Liver (tissue), 9 donors: ENCODE measurements around the gene ASPHD2. TPM values are rescaled to one million over a fixed set of nuclear protein-coding genes. Genes with fewer than 3 reads are reported as not detected.

Experiments
- DNase-seq: peaks from one replicate; pipeline ENCODE4 v3.0.0-alpha.2; 2017; ENCODE audit warnings: low spot score
- H3K27ac ChIP-seq, 2 donors: one replicate each; pipeline ENCODE4 v1.7.0; 2013; ENCODE audit warnings: inconsistent platforms in 2 of 2, low read length in 2 of 2, control low read depth in 1 of 2, low read depth in 1 of 2, mild to moderate bottlenecking in 1 of 2
- H3K27me3 ChIP-seq, 4 donors: one replicate each; pipeline versions ENCODE4 v1.6.1 to v1.7.0; 2013; ENCODE audit warnings: low read length in 3 of 4, inconsistent platforms in 1 of 4, mild to moderate bottlenecking in 1 of 4, moderate library complexity in 1 of 4; ENCODE audit not compliant: control insufficient read depth in 4 of 4, insufficient read depth in 4 of 4
- H3K36me3 ChIP-seq, 4 donors: one replicate each; pipeline versions ENCODE4 v1.6.1 to v1.7.0; 2013; ENCODE audit warnings: low read length in 3 of 4, mild to moderate bottlenecking in 3 of 4, low read depth in 1 of 4, moderate library complexity in 1 of 4; ENCODE audit not compliant: control insufficient read depth in 4 of 4, insufficient read depth in 3 of 4
- H3K4me1 ChIP-seq, 4 donors: one replicate each; pipeline versions ENCODE4 v1.6.1 to v1.7.0; 2013; ENCODE audit warnings: low read length in 3 of 4, mild to moderate bottlenecking in 3 of 4, moderate library complexity in 1 of 4; ENCODE audit not compliant: control insufficient read depth in 4 of 4, insufficient read depth in 4 of 4
- H3K4me3 ChIP-seq, 3 donors: one replicate each; pipeline versions ENCODE4 v1.6.1 to v1.7.0; 2013; ENCODE audit warnings: low read length in 3 of 3, control low read depth in 1 of 3, low read depth in 1 of 3, mild to moderate bottlenecking in 1 of 3
- H3K9ac ChIP-seq, 2 donors: one replicate each; pipeline ENCODE4 v1.7.0; 2013; ENCODE audit warnings: low read length in 2 of 2, mild to moderate bottlenecking in 2 of 2, moderate library complexity in 2 of 2, control low read depth in 1 of 2, low read depth in 1 of 2
- H3K9me3 ChIP-seq, 4 donors: one replicate each; pipeline versions ENCODE4 v1.6.1 to v1.7.0; 2013; ENCODE audit warnings: low read length in 3 of 4; ENCODE audit not compliant: control insufficient read depth in 4 of 4
- ATF3 ChIP-seq: IDR thresholded peaks from 2 replicates; pipeline ENCODE4 v1.6.1; 2016; ENCODE audit warnings: antibody characterized with exemption
- CTCF ChIP-seq: fragments of 150-350 bp; IDR thresholded peaks from 2 replicates; pipeline ENCODE4 v1.5.1; 2017; ENCODE audit warnings: improper control_type of control experiment, low read depth, low read length; ENCODE audit not compliant: missing input control
- EGR1 ChIP-seq, 2 donors: IDR thresholded peaks; 2 replicates each; pipeline ENCODE4 v1.6.1; 2016 to 2018; ENCODE audit warnings: antibody characterized with exemption in 2 of 2, low read depth in 2 of 2
- FOXA1 ChIP-seq: IDR thresholded peaks from 2 replicates; pipeline ENCODE4 v1.6.1; 2016; ENCODE audit warnings: antibody characterized with exemption
- FOXA2 ChIP-seq: IDR thresholded peaks from 2 replicates; pipeline ENCODE4 v1.6.1; 2016; ENCODE audit warnings: antibody characterized with exemption
- GABPA ChIP-seq, 2 donors: IDR thresholded peaks in 1 of 2; conservative IDR thresholded peaks in 1 of 2; 2 replicates each; pipeline ENCODE4 v1.6.1; 2016; ENCODE audit warnings: antibody characterized with exemption in 2 of 2, mild to moderate bottlenecking in 1 of 2, moderate library complexity in 1 of 2
- HNF4A ChIP-seq, 2 donors: conservative IDR thresholded peaks; 2 replicates each; pipeline ENCODE4 v1.6.1; 2016; ENCODE audit warnings: antibody characterized with exemption in 2 of 2, mild to moderate bottlenecking in 2 of 2
- HNF4G ChIP-seq: IDR thresholded peaks from 2 replicates; pipeline ENCODE4 v1.6.1; 2016; ENCODE audit warnings: antibody characterized with exemption
- JUND ChIP-seq, 2 donors: IDR thresholded peaks; 2 replicates each; pipeline ENCODE4 v1.6.1; 2016; ENCODE audit warnings: antibody characterized with exemption in 2 of 2
- MAX ChIP-seq: IDR thresholded peaks from 2 replicates; pipeline ENCODE4 v1.6.1; 2016; ENCODE audit warnings: antibody characterized with exemption
- NR2F2 ChIP-seq: IDR thresholded peaks from 2 replicates; pipeline ENCODE4 v1.6.1; 2016; ENCODE audit warnings: antibody characterized with exemption
- RAD21 ChIP-seq, 2 donors: IDR thresholded peaks; 2 replicates each; pipeline ENCODE4 v1.6.1; 2016; ENCODE audit warnings: antibody characterized with exemption in 2 of 2, mild to moderate bottlenecking in 2 of 2
- RXRA ChIP-seq, 2 donors: IDR thresholded peaks; 2 replicates each; pipeline ENCODE4 v1.6.1; 2017 to 2018; ENCODE audit warnings: antibody characterized with exemption in 2 of 2, mild to moderate bottlenecking in 1 of 2
- SP1 ChIP-seq: IDR thresholded peaks from 2 replicates; pipeline ENCODE4 v1.6.1; 2018; ENCODE audit warnings: antibody characterized with exemption, mild to moderate bottlenecking
- TAF1 ChIP-seq: conservative IDR thresholded peaks from 2 replicates; pipeline ENCODE4 v1.6.1; 2016; ENCODE audit warnings: antibody characterized with exemption, mild to moderate bottlenecking
- YY1 ChIP-seq: IDR thresholded peaks from 2 replicates; pipeline ENCODE4 v1.6.1; 2016; ENCODE audit warnings: antibody characterized with exemption, mild to moderate bottlenecking
- WGBS: extraction: QIAGEN DNeasy Blood & Tissue Kit; methylation state at CpG from one replicate; pipeline ENCODE4 v1.1.7; 2013; 5-methylcytosine and 5-hydroxymethylcytosine counted together
- polyA plus RNA-seq, 2 donors: library from polyadenylated mRNA; stranded (reverse) in 1 of 2; unstranded in 1 of 2; fragments of 200-250 nt in 1 of 2; fragments of >200 nt in 1 of 2; fragmentation: Nextera tagmentation in 1 of 2; extraction: Ambion mirVana in 1 of 2; gene quantifications; one replicate each; pipeline versions ENCODE4 v1.2.1 to v1.2.3, GENCODE V29; 2013 to 2015
- total RNA-seq, 2 donors: library from RNA; depleted of rRNA; stranded (reverse); fragments of >200 nt; gene quantifications; one replicate each; pipeline ENCODE4 v1.2.3, GENCODE V29; 2014
- TF ChIP-seq, protein P1 (sequence below): IDR thresholded peaks from 2 replicates; pipeline ENCODE4 v1.6.1; 2016; ENCODE audit warnings: antibody characterized with exemption, mild to moderate bottlenecking
- TF ChIP-seq, protein P2 (sequence below): IDR thresholded peaks from 2 replicates; pipeline ENCODE4 v1.6.1; 2016; ENCODE audit warnings: antibody characterized with exemption
- donor health status: healthy.
- donor health status: healthy.
- donor health status: healthy.
- donor health status: healthy.
- donor health status: healthy.

The ASPHD2 gene
- total and polyA plus RNA-seq, 4 donors, result 0.12 to 0.47 (median 0.18) TPM

DNA sequence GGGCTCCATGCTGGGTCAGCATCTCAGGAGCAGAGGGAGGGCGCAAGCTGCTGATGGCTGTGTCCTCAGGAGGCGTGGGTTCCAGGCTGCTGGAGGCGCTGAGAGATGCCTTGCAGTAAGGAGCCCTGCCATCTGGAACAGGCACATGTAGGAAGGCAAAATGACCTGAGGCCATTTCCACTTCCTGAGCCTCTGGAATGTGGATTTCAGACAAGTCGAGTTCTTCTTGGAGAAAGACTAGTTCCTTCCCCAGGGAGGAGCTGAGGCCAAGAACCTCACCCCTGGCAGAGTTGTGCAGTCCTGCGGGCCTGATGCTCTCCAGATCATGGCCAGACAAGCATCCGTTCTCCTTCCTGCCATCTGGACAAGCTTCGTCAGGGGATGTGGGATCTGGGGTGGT, 35.3 kb downstream of the ASPHD2 start:
- Histone ChIP-seq H3K4me3 (no peak overlapping the region), H3K4me1 (peaks cover 0 to 9% (median 2%) of the 10 kb centered on the region in 4 donors), H3K9ac (no peak overlapping the region), H3K27me3 (no peaks in the 10 kb centered on the region), H3K27ac (no peak overlapping the region), H3K36me3 (peaks cover 10 to 71% (median 51%) of the 10 kb centered on the region in 4 donors), H3K9me3 (no peaks in the 10 kb centered on the region)
- 87% methylated on average over 7 of the region's 7 CpGs for WGBS
- TF ChIP-seq NR2F2, result peak; percentile 24
- no peak for TF ChIP-seq YY1
- TF ChIP-seq, protein P1, sequence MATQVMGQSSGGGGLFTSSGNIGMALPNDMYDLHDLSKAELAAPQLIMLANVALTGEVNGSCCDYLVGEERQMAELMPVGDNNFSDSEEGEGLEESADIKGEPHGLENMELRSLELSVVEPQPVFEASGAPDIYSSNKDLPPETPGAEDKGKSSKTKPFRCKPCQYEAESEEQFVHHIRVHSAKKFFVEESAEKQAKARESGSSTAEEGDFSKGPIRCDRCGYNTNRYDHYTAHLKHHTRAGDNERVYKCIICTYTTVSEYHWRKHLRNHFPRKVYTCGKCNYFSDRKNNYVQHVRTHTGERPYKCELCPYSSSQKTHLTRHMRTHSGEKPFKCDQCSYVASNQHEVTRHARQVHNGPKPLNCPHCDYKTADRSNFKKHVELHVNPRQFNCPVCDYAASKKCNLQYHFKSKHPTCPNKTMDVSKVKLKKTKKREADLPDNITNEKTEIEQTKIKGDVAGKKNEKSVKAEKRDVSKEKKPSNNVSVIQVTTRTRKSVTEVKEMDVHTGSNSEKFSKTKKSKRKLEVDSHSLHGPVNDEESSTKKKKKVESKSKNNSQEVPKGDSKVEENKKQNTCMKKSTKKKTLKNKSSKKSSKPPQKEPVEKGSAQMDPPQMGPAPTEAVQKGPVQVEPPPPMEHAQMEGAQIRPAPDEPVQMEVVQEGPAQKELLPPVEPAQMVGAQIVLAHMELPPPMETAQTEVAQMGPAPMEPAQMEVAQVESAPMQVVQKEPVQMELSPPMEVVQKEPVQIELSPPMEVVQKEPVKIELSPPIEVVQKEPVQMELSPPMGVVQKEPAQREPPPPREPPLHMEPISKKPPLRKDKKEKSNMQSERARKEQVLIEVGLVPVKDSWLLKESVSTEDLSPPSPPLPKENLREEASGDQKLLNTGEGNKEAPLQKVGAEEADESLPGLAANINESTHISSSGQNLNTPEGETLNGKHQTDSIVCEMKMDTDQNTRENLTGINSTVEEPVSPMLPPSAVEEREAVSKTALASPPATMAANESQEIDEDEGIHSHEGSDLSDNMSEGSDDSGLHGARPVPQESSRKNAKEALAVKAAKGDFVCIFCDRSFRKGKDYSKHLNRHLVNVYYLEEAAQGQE, result no peak
- no peak for TF ChIP-seq CTCF
- no peak for TF ChIP-seq HNF4G
- no peak for DNase-seq

GRCh38 chr22:26466196-26466595, 37.1 kb downstream of the ASPHD2 start:
- Histone ChIP-seq H3K4me1 (peaks cover 0 to 9% (median 2%) of the 10 kb centered on the region in 4 donors), H3K36me3 (peaks cover 22 to 85% (median 61%) of the 10 kb centered on the region in 4 donors), H3K4me3 (no peak overlapping the region), H3K9me3 (no peaks in the 10 kb centered on the region), H3K9ac (no peak overlapping the region), H3K27me3 (no peaks in the 10 kb centered on the region), H3K27ac (no peak overlapping the region)
- no peak for TF ChIP-seq ATF3
- no peak for TF ChIP-seq HNF4A (conservative IDR thresholded peaks at IDR 0.05)
- no peak for TF ChIP-seq HNF4G
- TF ChIP-seq FOXA1, result no peak
- TF ChIP-seq, protein P2, sequence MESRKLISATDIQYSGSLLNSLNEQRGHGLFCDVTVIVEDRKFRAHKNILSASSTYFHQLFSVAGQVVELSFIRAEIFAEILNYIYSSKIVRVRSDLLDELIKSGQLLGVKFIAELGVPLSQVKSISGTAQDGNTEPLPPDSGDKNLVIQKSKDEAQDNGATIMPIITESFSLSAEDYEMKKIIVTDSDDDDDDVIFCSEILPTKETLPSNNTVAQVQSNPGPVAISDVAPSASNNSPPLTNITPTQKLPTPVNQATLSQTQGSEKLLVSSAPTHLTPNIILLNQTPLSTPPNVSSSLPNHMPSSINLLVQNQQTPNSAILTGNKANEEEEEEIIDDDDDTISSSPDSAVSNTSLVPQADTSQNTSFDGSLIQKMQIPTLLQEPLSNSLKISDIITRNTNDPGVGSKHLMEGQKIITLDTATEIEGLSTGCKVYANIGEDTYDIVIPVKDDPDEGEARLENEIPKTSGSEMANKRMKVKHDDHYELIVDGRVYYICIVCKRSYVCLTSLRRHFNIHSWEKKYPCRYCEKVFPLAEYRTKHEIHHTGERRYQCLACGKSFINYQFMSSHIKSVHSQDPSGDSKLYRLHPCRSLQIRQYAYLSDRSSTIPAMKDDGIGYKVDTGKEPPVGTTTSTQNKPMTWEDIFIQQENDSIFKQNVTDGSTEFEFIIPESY, result no peak
- TF ChIP-seq, protein P1, result no peak
- TF ChIP-seq MAX, result no peak
- no peak for TF ChIP-seq YY1
- TF ChIP-seq NR2F2, result no peak
- TF ChIP-seq CTCF, result no peak
- TF ChIP-seq RAD21 (IDR thresholded peaks at IDR 0.05), result no peak
- TF ChIP-seq FOXA2, result no peak
- TF ChIP-seq TAF1, result no peak
- TF ChIP-seq RXRA (IDR thresholded peaks at IDR 0.05), result no peak
- TF ChIP-seq JUND (IDR thresholded peaks at IDR 0.05), result no peak
- TF ChIP-seq EGR1 (IDR thresholded peaks at IDR 0.05; ENCODE audit: low read depth in 2 of 2), result no peak
- no peak for TF ChIP-seq GABPA (IDR thresholded peaks at IDR 0.05 in 1 of 2, conservative IDR thresholded peaks at IDR 0.05 in 1 of 2)
- TF ChIP-seq SP1, result no peak
- WGBS, result 94% methylated on average over 5 of the region's 5 CpGs
- DNase-seq, result no peak
